Activated effector memory CD4-positive, alpha-beta T cell treated with Interleukin-2 at 50 U/mL for 16 hours (primary cell): Measurements from ENCODE around the gene SCRN2.

ENCODE experiments used
- DNase-seq: peaks from one replicate; pipeline ENCODE4 v3.0.0-alpha.2; 2020

SCRN2 gene

GRCh38 chr17:47871048-47871447 is 30.0 kb upstream of the SCRN2 start:
- no peak for DNase-seq

GRCh38 chr17:47870056-47870455 is 29.0 kb upstream of the SCRN2 start:
- no peak for DNase-seq

- no peak for DNase-seq
Observed at GRCh38 chr17:47869114-47869513, 28.0 kb upstream of the SCRN2 start.

GRCh38 chr17:47867813-47868533 is 26.9 kb upstream of the SCRN2 start:
- DNase-seq = no peak

GRCh38 chr17:47866941-47867340 is 25.9 kb upstream of the SCRN2 start:
- no peak for DNase-seq

GRCh38 chr17:47864791-47865216 is 23.7 kb upstream of the SCRN2 start:
- no peak for DNase-seq

GRCh38 chr17:47862621-47863440 is 21.8 kb upstream of the SCRN2 start:
- no peak for DNase-seq

GRCh38 chr17:47860386-47860785 is 19.3 kb upstream of the SCRN2 start:
- DNase-seq = no peak

GRCh38 chr17:47857551-47858455 is 16.7 kb upstream of the SCRN2 start:
- no peak for DNase-seq

- no peak for DNase-seq
Observed at GRCh38 chr17:47856830-47857229, 15.8 kb upstream of the SCRN2 start.

GRCh38 chr17:47855737-47856136 is 14.7 kb upstream of the SCRN2 start:
- no peak for DNase-seq

GRCh38 chr17:47853616-47854015 is 12.5 kb upstream of the SCRN2 start:
- DNase-seq = no peak

GRCh38 chr17:47852113-47852949 is 11.3 kb upstream of the SCRN2 start:
- no peak for DNase-seq

GRCh38 chr17:47851764-47852112 is 10.7 kb upstream of the SCRN2 start:
- no peak for DNase-seq

GRCh38 chr17:47850692-47851573 is 9.9 kb upstream of the SCRN2 start, which contains the start of gene SP6:
Gene SP6 (minus strand): TSS chr17:47851163. CDS start chr17:47848429, 2,734 bp downstream.
- peak; percentile 51 for DNase-seq

- DNase-seq = no peak
Observed at GRCh38 chr17:47850373-47850691, 9.3 kb upstream of the SCRN2 start.

GRCh38 chr17:47848198-47848513 is 7.1 kb upstream of the SCRN2 start:
- no peak for DNase-seq

GRCh38 chr17:47847341-47848197 is 6.5 kb upstream of the SCRN2 start:
- DNase-seq = peak; percentile 10

GRCh38 chr17:47846716-47847340 is 5.8 kb upstream of the SCRN2 start:
- DNase-seq = no peak

GRCh38 chr17:47845716-47846075 is 4.6 kb upstream of the SCRN2 start:
- DNase-seq = no peak
